HG03558 (cell line): ENCODE results near the gene APOA5.
"Not testable (repeated sequence)": the region's sequence is repeated elsewhere in the genome, so short reads cannot be mapped to it uniquely, and the experiment has no call there.

Experiments
- ATAC-seq: cut with Tn5 transposase; IDR thresholded peaks from one replicate; pipeline ENCODE4 v1.9.1; 2021; ENCODE audit warnings: moderate number of reproducible peaks; ENCODE audit not compliant: unreplicated experiment; ENCODE audit errors: extremely low read depth

The APOA5 gene

GRCh38 chr11:116801662-116802061 lies 10.0 kb upstream of the APOA5 start:
- ATAC-seq, result not testable (repeated sequence)

- no peak for ATAC-seq
Observed at GRCh38 chr11:116800610-116801009, 8.9 kb upstream of the APOA5 start.

- ATAC-seq, result no peak
Observed at GRCh38 chr11:116798368-116798767, 6.7 kb upstream of the APOA5 start.

GRCh38 chr11:116797816-116798215 lies 6.1 kb upstream of the APOA5 start:
- no peak for ATAC-seq

DNA sequence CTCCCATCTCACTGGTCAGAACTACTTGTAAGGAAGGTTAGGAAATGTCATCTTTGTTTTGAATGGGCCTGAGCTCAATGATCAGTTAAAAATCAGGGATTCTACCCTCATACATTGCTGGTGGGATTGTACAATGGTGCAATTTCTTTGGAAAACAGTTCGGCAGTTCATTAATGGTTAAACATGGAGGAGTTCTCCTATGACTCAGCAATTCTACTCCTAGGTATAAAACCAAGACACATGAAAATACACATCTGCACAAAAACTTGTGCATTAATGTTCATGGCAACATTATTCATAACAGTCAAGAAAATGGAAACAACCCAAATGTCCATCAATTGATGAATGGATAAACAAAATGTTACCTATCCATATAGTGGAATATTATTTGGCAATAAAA lies 4.9 kb upstream of the APOA5 start:
- ATAC-seq, result no peak

DNA sequence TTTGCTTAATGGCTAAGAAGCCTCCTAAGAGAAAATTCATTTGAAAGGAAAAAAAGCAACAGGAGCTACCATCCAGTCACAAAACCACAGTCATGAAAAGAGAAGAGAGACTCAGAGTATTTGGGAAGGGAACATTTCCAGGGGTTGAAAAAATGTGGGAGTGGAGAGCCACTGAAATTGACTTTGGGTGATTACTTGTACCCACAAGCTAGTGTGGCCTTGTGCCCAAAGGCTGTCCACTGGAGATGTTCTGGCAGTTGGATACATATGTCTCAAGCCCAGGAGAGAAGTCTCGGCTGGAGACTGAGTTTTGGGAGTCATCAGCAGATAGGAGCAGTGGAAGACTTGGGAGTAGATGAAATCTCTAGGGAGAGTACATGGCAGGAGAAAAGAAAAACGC lies 3.2 kb upstream of the APOA5 start:
- ATAC-seq, result no peak

DNA sequence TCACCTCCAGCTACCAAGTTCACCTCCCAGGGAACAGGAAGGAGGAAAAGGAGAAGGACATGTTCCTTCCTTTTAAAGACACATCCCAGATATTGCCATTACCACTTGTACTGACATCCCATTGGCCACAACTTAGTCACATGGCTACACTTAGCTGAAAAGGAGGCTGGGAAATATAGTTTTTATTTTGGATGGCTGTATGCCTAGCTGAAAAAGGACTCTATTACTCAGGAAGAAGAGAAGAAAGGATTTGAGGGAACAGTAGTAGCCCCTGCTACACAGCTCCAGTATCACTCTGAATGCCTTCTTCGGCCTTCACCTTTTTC lies 2.1 kb upstream of the APOA5 start:
- no peak for ATAC-seq

DNA sequence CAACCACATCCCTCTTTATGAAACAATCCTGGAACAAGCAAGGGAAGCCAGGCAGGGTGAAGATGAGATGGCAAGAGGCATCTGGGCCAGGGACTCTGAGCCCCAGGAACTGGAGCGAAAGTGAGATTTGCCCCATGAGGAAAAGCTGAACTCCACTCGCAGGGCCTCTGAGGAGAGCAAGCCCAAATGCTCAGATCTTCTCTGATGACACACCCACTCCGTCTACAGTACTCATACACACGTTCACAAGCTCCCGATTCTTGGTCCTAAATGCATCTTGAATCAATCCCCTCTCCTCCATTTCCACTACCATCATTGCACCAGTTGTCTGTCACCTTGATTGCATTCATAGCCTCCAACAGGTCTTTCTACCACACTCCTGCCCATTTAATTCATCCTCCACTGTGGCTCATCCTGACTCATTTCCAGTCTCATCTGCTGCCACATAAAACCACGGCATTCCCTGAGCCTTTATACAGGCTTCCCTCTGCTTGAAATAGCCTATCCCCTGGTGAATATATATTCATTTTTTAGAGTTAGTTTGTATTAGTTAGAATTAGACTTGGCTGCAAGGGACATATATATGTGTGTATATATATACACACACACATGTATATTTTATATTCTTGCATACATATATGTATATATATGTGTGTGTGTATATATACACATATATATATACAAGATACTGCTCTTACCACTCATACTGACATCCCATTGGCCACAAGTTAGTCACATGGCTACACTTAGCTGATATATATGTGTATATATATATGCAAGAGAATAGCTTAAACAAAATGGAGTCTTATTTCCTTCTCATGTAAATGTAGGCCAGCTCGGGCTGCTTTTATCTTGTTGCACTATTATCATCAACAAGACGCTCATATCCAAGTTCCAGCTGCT lies 1.4 kb upstream of the APOA5 start:
- ATAC-seq, result no peak

- no peak for ATAC-seq
Observed at GRCh38 chr11:116792144-116792868, 627 bp upstream of the APOA5 start.

GRCh38 chr11:116791002-116791812 lies 472 bp downstream of the APOA5 start:
- ATAC-seq, result no peak

- no peak for ATAC-seq
Observed at GRCh38 chr11:116790167-116791001, 1.3 kb downstream of the APOA5 start.

DNA sequence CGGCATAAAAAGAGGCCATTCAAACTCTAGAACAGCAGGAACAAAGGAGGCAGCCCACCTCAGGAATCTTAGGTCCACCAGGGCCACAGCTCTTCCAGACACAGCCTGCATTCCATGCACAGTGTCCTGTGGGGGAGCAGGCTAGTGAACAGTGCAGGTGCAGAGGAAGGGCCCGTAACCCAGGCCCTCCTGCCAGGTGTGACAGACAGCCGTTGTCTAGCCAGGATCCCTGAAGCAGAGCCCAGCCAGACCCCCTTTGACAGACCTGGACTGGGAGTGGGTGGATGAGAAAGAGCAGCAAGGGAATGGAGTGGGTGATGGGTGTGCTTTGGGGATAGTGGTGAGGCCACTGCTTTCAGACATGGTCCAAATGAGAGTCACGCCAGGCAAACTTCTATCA lies 2.7 kb downstream of the APOA5 start:
- no peak for ATAC-seq

DNA sequence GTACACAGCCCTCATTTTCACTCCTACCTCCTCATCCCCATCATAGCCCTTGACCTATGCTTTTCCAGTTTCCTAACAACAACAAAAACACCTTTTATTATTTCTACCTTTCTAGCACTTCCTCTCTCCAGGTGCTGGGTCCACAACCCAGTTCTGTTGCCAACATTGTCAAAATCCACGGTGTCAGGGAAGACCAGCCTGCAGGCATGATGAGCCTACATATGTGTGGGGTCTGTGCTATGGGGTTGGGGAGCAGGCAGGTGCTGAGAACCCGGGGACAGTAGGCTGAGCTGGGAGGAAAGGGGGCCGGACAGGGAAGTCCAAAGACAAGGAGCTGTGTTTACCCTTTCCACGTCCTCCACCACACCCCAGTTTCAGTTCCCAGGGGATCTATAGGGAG lies 3.1 kb downstream of the APOA5 start:
- no peak for ATAC-seq

GRCh38 chr11:116787786-116788486 lies 3.7 kb downstream of the APOA5 start, which contains the start of gene ZPR1:
Gene ZPR1 (minus strand): TSS chr11:116788023. CDS start chr11:116787990, 33 bp downstream.
- no peak for ATAC-seq

DNA sequence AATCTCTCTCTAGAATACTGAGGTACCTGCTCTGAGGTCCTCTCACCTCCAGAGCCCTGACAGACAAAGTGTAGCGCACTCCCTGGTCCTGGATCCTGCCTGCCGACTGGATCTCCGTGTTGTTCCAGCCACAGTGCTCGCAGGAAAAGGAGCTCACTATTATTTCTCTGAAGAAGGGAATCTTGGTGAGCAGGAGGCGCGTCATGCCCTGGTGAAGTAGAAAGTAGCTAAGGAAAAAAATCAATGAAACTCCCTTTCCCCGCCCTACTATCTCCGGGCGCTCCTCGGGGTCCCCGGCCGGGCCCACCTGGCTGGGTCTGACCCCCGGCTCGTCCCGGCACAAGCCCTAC lies 4.3 kb downstream of the APOA5 start:
- ATAC-seq, result no peak

GRCh38 chr11:116786966-116787365 lies 4.7 kb downstream of the APOA5 start:
- no peak for ATAC-seq

DNA sequence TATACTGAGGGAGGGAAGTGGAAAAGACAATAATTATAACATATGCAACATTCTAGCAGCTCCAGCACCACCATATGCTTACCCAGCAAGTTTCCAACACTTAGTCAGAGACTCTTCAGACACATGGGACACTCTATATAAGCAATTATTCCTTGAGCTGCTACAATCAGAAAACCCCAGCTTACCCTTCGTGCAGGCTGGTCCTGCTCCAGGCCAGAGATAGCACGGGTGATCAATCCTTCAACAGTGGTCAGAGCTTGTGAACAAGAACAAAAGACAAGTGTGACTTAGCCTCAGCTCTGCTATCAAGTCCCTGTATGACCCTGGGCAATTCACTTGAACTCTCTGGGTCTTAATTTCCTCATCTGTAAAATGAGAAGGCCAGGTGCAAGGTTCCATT lies 5.4 kb downstream of the APOA5 start:
- no peak for ATAC-seq

GRCh38 chr11:116782728-116783127 lies 9.0 kb downstream of the APOA5 start:
- ATAC-seq, result no peak

GRCh38 chr11:116778556-116778955 lies 13.1 kb downstream of the APOA5 start:
- no peak for ATAC-seq
